Neural cell (in vitro differentiated cells): ENCODE data around the gene ABCB6. TPM values are rescaled to one million over a fixed set of nuclear protein-coding genes. Genes with fewer than 3 reads are reported as not detected.

Experiments used
- H2AFZ ChIP-seq: fragments of 200-600, 300-800 bp; sonication (generic), shearing (Covaris generic); 2 replicates; pipeline ENCODE4 v1.6.0; 2014; ENCODE audit warnings: low read depth, mild to moderate bottlenecking, antibody characterized with exemption, low read length, moderate library complexity
- H3F3A ChIP-seq: fragments of 200-600 bp; shearing (Covaris generic); 2 replicates; pipeline ENCODE4 v1.6.1; 2016; ENCODE audit warnings: mild to moderate bottlenecking, moderate library complexity, mixed read lengths, antibody characterized with exemption, low read length; ENCODE audit not compliant: insufficient read depth, poor library complexity, severe bottlenecking
- H3K27ac ChIP-seq: fragments of 200-600, 300-800 bp; sonication (generic), shearing (Covaris generic); 2 replicates; pipeline ENCODE4 v1.5.1; 2014; ENCODE audit warnings: mild to moderate bottlenecking, low read length, moderate library complexity
- H3K27me3 ChIP-seq: fragments of 300-800, 200-600 bp; sonication (generic), shearing (Covaris generic); 2 replicates; pipeline ENCODE4 v1.6.0; 2014; ENCODE audit warnings: mild to moderate bottlenecking, low read depth, low read length, moderate library complexity; ENCODE audit not compliant: insufficient read depth
- H3K36me3 ChIP-seq: fragments of 300-800, 200-600 bp; sonication (generic), shearing (Covaris generic); 2 replicates; pipeline ENCODE4 v1.5.1; 2014; ENCODE audit warnings: mild to moderate bottlenecking, antibody characterized with exemption, low read length, moderate library complexity; ENCODE audit not compliant: insufficient read depth
- H3K4me2 ChIP-seq: fragments of 300-800, 200-600 bp; sonication (generic), shearing (Covaris generic); 2 replicates; pipeline ENCODE4 v1.6.0; 2014; ENCODE audit warnings: mild to moderate bottlenecking, low read length
- H3K4me3 ChIP-seq: fragments of 300-800, 200-600 bp; sonication (generic), shearing (Covaris generic); 2 replicates; pipeline ENCODE4 v1.5.1; 2014; ENCODE audit warnings: mild to moderate bottlenecking, low read length, moderate library complexity
- H3K79me2 ChIP-seq: fragments of 200-600 bp; shearing (Covaris generic); replicated peaks from 2 replicates; pipeline ENCODE4 v1.6.0; 2014; ENCODE audit warnings: mild to moderate bottlenecking, low read length, moderate library complexity; ENCODE audit not compliant: insufficient read depth
- H3K9ac ChIP-seq: fragments of 300-800, 200-600 bp; sonication (generic), shearing (Covaris generic); 2 replicates; pipeline ENCODE4 v1.6.1; 2016; ENCODE audit warnings: mild to moderate bottlenecking, low read length, mixed read lengths
- H3K9me2 ChIP-seq: fragments of 200-600 bp; shearing (Covaris generic); 2 replicates; pipeline ENCODE4 v1.6.1; 2016; ENCODE audit warnings: mild to moderate bottlenecking, low read length, mixed read lengths; ENCODE audit not compliant: insufficient read depth
- H3K9me3 ChIP-seq: fragments of 200-600, 300-800 bp; sonication (generic), shearing (Covaris generic); 2 replicates; pipeline ENCODE4 v1.6.1; 2016; ENCODE audit warnings: mild to moderate bottlenecking, mixed run types, low read length, moderate library complexity, mixed read lengths
- H4K20me1 ChIP-seq: fragments of 200-600 bp; shearing (Covaris generic); 2 replicates; pipeline ENCODE4 v1.6.1; 2016; ENCODE audit warnings: mild to moderate bottlenecking, mixed run types; ENCODE audit not compliant: insufficient read depth
- EP300 ChIP-seq: fragments of 450-650 bp; conservative IDR thresholded peaks from 2 replicates; pipeline ENCODE4 v1.6.1; 2014; ENCODE audit warnings: antibody characterized with exemption, mild to moderate bottlenecking, moderate library complexity; ENCODE audit not compliant: poor library complexity, severe bottlenecking
- EZH2 ChIP-seq: fragments of 200-600, 300-800 bp; shearing (Covaris generic), sonication (generic); IDR thresholded peaks from 2 replicates; pipeline ENCODE4 v1.6.1; 2014; ENCODE audit warnings: antibody characterized with exemption, low read length, borderline replicate concordance, mild to moderate bottlenecking; ENCODE audit not compliant: insufficient read depth, poor library complexity, severe bottlenecking
- MXI1 ChIP-seq: fragments of 450-650 bp; conservative IDR thresholded peaks from 2 replicates; pipeline ENCODE4 v1.6.1; 2014; ENCODE audit warnings: antibody characterized with exemption, mild to moderate bottlenecking; ENCODE audit not compliant: poor library complexity, severe bottlenecking
- POLR2AphosphoS5 ChIP-seq: IDR thresholded peaks from 2 replicates; pipeline ENCODE4 v1.6.1; 2012
- RAD21 ChIP-seq: fragments of 450-650 bp; conservative IDR thresholded peaks from 2 replicates; pipeline ENCODE4 v1.6.1; 2014; ENCODE audit warnings: antibody characterized with exemption, mild to moderate bottlenecking, moderate library complexity
- REST ChIP-seq: IDR thresholded peaks from 2 replicates; pipeline ENCODE4 v1.6.1; 2012; ENCODE audit warnings: borderline replicate concordance
- SMC3 ChIP-seq: fragments of 450-650 bp; conservative IDR thresholded peaks from 2 replicates; pipeline ENCODE4 v1.6.1; 2014; ENCODE audit warnings: antibody characterized with exemption, mild to moderate bottlenecking, moderate library complexity; ENCODE audit not compliant: poor library complexity
- TAF1 ChIP-seq: IDR thresholded peaks from 2 replicates; pipeline ENCODE4 v1.6.1; 2012; ENCODE audit warnings: low read depth
- polyA plus RNA-seq: library from polyadenylated mRNA; depleted of rRNA; stranded (reverse); fragments of >200 nt; gene quantifications from 2 replicates; pipeline ENCODE4 v1.2.3, GENCODE V29; 2014
- TF ChIP-seq, protein P1 (sequence below): fragments of 450-650 bp; IDR thresholded peaks from 2 replicates; pipeline ENCODE4 v1.5.1; 2014; ENCODE audit warnings: antibody characterized with exemption, mild to moderate bottlenecking, moderate library complexity; ENCODE audit not compliant: poor library complexity, severe bottlenecking

The ABCB6 gene
- polyA plus RNA-seq, 1 donor from 2014 or later, result 28.1 TPM

DNA sequence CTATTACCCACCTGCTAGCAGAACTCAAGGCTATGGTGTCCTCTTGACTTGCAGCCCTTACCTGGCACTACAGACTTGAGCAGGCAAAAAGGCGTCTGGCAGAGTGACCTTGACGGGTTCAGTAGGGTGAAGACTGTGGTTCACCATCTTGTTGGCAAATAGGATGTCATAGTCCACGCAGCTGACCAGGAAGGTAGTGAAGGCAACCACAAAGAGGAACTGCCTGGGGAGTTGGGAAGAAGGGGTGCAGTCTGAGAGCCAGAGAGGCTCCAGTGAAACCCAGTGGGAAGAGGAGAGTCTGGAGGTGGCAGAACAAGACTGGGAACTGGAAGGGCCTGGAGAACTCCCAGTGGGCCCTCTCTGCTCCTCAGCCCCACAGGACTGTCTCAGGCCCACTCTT is 6.6 kb upstream of the ABCB6 start:
- peaks cover 11% of the 10 kb centered on the region for H3K79me2 ChIP-seq
- H3K27ac ChIP-seq, result no peak overlapping the region
- H3K9me3 ChIP-seq, result no peaks in the 10 kb centered on the region
- H3F3A ChIP-seq, result peaks cover 3% of the 10 kb centered on the region
- H3K9me2 ChIP-seq, result no peaks in the 10 kb centered on the region
- no peaks in the 10 kb centered on the region for H4K20me1 ChIP-seq
- no peaks in the 10 kb centered on the region for H3K36me3 ChIP-seq
- H3K4me2 ChIP-seq, result no peak overlapping the region
- H3K27me3 ChIP-seq, result no peaks in the 10 kb centered on the region
- no peak overlapping the region for H2AFZ ChIP-seq
- H3K4me3 ChIP-seq, result no peak overlapping the region
- no peak overlapping the region for H3K9ac ChIP-seq
- TF ChIP-seq POLR2AphosphoS5 (no peak), RAD21 (no peak), EP300 (no peak), TAF1 (no peak), REST (no peak), MXI1 (no peak), EZH2 (no peak), SMC3 (no peak)
- TF ChIP-seq, protein P1, sequence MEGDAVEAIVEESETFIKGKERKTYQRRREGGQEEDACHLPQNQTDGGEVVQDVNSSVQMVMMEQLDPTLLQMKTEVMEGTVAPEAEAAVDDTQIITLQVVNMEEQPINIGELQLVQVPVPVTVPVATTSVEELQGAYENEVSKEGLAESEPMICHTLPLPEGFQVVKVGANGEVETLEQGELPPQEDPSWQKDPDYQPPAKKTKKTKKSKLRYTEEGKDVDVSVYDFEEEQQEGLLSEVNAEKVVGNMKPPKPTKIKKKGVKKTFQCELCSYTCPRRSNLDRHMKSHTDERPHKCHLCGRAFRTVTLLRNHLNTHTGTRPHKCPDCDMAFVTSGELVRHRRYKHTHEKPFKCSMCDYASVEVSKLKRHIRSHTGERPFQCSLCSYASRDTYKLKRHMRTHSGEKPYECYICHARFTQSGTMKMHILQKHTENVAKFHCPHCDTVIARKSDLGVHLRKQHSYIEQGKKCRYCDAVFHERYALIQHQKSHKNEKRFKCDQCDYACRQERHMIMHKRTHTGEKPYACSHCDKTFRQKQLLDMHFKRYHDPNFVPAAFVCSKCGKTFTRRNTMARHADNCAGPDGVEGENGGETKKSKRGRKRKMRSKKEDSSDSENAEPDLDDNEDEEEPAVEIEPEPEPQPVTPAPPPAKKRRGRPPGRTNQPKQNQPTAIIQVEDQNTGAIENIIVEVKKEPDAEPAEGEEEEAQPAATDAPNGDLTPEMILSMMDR, result no peak

- Histone ChIP-seq H3K9ac (no peak overlapping the region), H3K79me2 (peaks cover 11% of the 10 kb centered on the region), H4K20me1 (no peaks in the 10 kb centered on the region), H3K9me2 (no peaks in the 10 kb centered on the region), H3K27ac (no peak overlapping the region), H3F3A (no peaks in the 10 kb centered on the region), H3K4me2 (no peak overlapping the region), H3K36me3 (no peaks in the 10 kb centered on the region), H3K9me3 (no peaks in the 10 kb centered on the region), H2AFZ (no peak overlapping the region), H3K27me3 (no peaks in the 10 kb centered on the region), H3K4me3 (no peak overlapping the region)
- TF ChIP-seq REST (no peak), RAD21 (no peak), MXI1 (no peak), SMC3 (no peak), EZH2 (no peak), EP300 (no peak), TAF1 (no peak), POLR2AphosphoS5 (no peak)
- TF ChIP-seq, protein P1, result no peak
Observed at GRCh38 chr2:219223831-219224610, 5.3 kb upstream of the ABCB6 start.
